ENCODE results near the gene TRIM52. TPM values are rescaled to one million over a fixed set of nuclear protein-coding genes. Genes with fewer than 3 reads are reported as not detected.

The TRIM52 gene
- total and polyA plus RNA-seq, 10 of the 15 experiments (the other 5 are each of a cell fraction or from before 2014, with no cell fraction given): 1.4 to 24.3 (median 8.1) TPM

GRCh38 chr5:181281984-181282316, 21.0 kb upstream of the TRIM52 start (continued):
- TF ChIP-seq ZNF592 (IDR thresholded peaks at IDR 0.05): no peak
- no peak for TF ChIP-seq RAD51 (IDR thresholded peaks at IDR 0.05)
- TF ChIP-seq NR2C1 (IDR thresholded peaks at IDR 0.05): no peak
- TF ChIP-seq EZH2 (IDR thresholded peaks at IDR 0.05; ENCODE audit: borderline replicate concordance, control insufficient read depth, low read depth, low read length): no peak
- TF ChIP-seq CHD1 (IDR thresholded peaks at IDR 0.05; ENCODE audit: low read depth, low read length): no peak

- in situ Hi-C loops (cut with MboI): no loop called here
- no TSS peak for BruUV-seq (replicated peaks)
- no peak for DNase-seq (ENCODE audit: low read depth, low spot score)
- no peak for FAIRE-seq
- H2AFZ ChIP-seq (ENCODE audit: control insufficient read depth, low read depth, low read length): no peak overlapping the region
- no peaks in the 10 kb centered on the region for H4K20me1 ChIP-seq (ENCODE audit: control insufficient read depth, insufficient read depth)
- no peaks in the 10 kb centered on the region for H3K27me3 ChIP-seq (replicated peaks in 1 of 2; ENCODE audit: control insufficient read depth in 2 of 2, insufficient read depth in 2 of 2, low read length in 1 of 2)
- no peaks in the 10 kb centered on the region for H3K79me2 ChIP-seq (ENCODE audit: control insufficient read depth, insufficient read depth, low read length)
- no peak overlapping the region for H3K4me2 ChIP-seq (ENCODE audit: control insufficient read depth, insufficient read depth)
- CTCF ChIA-PET: no interaction called here
- no peaks in the 10 kb centered on the region for H3K9me3 ChIP-seq (replicated peaks; ENCODE audit: control insufficient read depth, insufficient read depth, low read length)
- ATAC-seq: no peak
- H3K27ac ChIP-seq (ENCODE audit: control insufficient read depth, insufficient read depth): no peak overlapping the region
- intact Hi-C loops (cut with micrococcal nuclease; ENCODE audit: unreplicated experiment): no loop called here
- RAD21 ChIA-PET (ENCODE audit: unreplicated experiment): no interaction called here
- H3K9ac ChIP-seq (ENCODE audit: control insufficient read depth, insufficient read depth, low read length): no peak overlapping the region
- WGBS (ENCODE audit: insufficient coverage, insufficient replicate concordance, low lambda C conversion rate, missing lambda C conversion rate): 77% methylated on average over 31 of the region's 40 CpGs
- SMC1A ChIA-PET (ENCODE audit: uncharacterized antibody, unreplicated experiment): no interaction called here
- no peak overlapping the region for H3K4me3 ChIP-seq
- POLR2A ChIA-PET: no interaction called here
- no peaks in the 10 kb centered on the region for H3K4me1 ChIP-seq (ENCODE audit: control insufficient read depth, insufficient read depth, low read length)
- no peaks in the 10 kb centered on the region for H3K36me3 ChIP-seq (ENCODE audit: control insufficient read depth in 2 of 2, insufficient read depth in 2 of 2, low read length in 1 of 2)
- no peak for TF ChIP-seq EGR1 (IDR thresholded peaks at IDR 0.05; ENCODE audit: borderline replicate concordance in 1 of 2, low read depth in 2 of 2, low read length in 2 of 2)
- no peak for TF ChIP-seq ZZZ3 (IDR thresholded peaks at IDR 0.05; ENCODE audit: control insufficient read depth, insufficient read length, low read depth)
- no peak for TF ChIP-seq POLR2AphosphoS2 (IDR thresholded peaks at IDR 0.05; ENCODE audit: low read depth, low read length)
- no peak for TF ChIP-seq FOS (IDR thresholded peaks at IDR 0.05; ENCODE audit: borderline replicate concordance, extremely low read depth, insufficient read length)
- no peak for TF ChIP-seq MLLT1 (IDR thresholded peaks at IDR 0.05)
- no peak for TF ChIP-seq ZBTB4 (CRISPR knock-in tag; IDR thresholded peaks at IDR 0.05)
These were observed 20.4 kb upstream of the TRIM52 start for GRCh38 chr5:181281077-181281983.

All from GM12878 (cell line).